Fibroblast of the aortic adventitia (primary cell): ENCODE data around the gene TBXAS1. TPM values are rescaled to one million over a fixed set of nuclear protein-coding genes. Genes with fewer than 3 reads are reported as not detected.

Experiments used
- DNase-seq: peaks from one replicate; pipeline ENCODE4 v3.0.0-alpha.2; 2010; ENCODE audit warnings: low read depth
- H3K4me3 ChIP-seq: 2 replicates; pipeline ENCODE4 v1.5.1; 2011; ENCODE audit warnings: low read depth, mild to moderate bottlenecking, control low read depth, low read length, moderate library complexity
- total RNA-seq: library from RNA; depleted of rRNA; stranded (reverse); fragments of >200 nt; gene quantifications from 2 replicates; pipeline ENCODE4 v1.2.3, GENCODE V29; 2012; ENCODE audit warnings: low replicate concordance
- TF ChIP-seq, protein P1 (sequence below): IDR thresholded peaks from 2 replicates; pipeline ENCODE4 v1.5.1; 2011; ENCODE audit warnings: mild to moderate bottlenecking, low read length, control low read depth, inconsistent platforms; ENCODE audit not compliant: insufficient read depth

Gene TBXAS1
- total RNA-seq, 1 donor, result 2.4 TPM

DNA sequence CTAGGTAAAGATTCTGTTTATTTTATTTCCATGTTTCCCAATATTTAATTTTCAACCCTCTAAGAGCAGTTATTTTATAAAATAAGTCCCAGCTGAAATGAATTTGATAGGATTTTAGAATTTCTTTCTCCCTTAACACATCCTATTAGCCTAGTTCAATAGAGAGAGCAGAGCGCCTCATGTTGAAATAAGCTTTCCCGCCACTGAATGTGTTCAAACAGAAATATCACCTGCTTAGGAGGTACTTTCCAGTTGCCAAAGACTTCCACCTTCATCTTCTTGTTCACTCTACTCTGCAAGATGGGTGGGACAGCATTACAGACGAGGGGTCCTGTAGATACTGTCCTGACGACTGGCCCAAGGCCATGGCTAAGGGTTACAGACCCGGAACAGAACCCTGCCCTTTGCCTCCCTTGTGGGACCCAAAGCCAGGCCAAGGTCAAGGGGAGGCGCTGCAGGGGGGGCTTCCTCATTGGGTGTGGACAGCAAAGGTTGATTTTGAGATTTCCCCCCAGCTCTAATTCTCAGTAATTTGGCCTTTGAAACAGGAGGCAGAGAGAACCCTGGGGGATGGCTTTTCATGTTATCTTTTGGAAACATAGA, 171.7 kb downstream of the TBXAS1 start:
- DNase-seq, result no peak
- TF ChIP-seq, protein P1, sequence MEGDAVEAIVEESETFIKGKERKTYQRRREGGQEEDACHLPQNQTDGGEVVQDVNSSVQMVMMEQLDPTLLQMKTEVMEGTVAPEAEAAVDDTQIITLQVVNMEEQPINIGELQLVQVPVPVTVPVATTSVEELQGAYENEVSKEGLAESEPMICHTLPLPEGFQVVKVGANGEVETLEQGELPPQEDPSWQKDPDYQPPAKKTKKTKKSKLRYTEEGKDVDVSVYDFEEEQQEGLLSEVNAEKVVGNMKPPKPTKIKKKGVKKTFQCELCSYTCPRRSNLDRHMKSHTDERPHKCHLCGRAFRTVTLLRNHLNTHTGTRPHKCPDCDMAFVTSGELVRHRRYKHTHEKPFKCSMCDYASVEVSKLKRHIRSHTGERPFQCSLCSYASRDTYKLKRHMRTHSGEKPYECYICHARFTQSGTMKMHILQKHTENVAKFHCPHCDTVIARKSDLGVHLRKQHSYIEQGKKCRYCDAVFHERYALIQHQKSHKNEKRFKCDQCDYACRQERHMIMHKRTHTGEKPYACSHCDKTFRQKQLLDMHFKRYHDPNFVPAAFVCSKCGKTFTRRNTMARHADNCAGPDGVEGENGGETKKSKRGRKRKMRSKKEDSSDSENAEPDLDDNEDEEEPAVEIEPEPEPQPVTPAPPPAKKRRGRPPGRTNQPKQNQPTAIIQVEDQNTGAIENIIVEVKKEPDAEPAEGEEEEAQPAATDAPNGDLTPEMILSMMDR, result no peak

DNA sequence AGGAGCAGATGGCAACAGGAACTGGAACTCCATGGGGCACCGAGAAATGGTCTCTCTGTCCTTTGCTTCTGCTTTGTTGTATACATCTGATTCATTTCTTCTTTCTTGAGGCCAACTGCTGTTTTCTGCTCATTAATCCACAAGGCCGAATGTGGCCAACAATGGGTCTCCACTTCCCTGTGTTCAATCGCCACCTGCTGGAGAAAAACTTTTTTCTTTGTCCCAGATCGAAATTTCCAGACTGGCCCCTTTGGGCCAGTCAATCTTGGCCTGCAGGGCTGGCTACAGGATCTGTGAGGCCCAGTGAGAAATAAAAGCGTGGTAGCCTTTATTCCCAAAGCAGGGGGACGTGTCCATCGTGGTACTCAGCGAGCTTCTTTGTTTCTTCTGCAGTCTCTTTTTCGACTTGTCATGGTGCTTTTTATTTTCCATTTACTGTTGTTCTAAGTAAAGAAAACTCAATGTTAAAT, 174.9 kb downstream of the TBXAS1 start:
- DNase-seq, result peak; percentile 82
- no peak overlapping the region for H3K4me3 ChIP-seq
- TF ChIP-seq, protein P1, result peak; percentile 63

More for the DNA sequence above, 171.7 kb downstream of the TBXAS1 start:
- no peak overlapping the region for H3K4me3 ChIP-seq

DNA sequence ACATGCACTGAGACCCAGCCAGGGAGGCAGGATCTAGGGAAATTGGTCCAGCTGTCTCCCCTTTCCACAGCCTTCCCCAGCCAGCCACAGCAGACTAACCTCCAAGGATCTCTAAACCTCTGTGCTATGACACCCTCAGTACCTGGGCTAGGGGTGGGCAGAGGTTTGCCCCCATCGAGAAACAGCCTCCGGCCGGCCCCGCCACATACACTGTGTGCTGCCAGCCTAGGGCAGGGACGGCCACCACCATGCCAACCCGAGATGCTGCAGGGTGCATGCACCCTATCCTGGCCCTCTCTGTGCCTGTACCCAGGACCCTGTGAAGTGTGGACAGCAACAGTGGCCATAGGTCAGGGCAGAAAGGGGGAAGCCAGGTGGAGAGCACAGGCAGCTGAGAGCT, 175.6 kb downstream of the TBXAS1 start:
- DNase-seq, result no peak
- no peak overlapping the region for H3K4me3 ChIP-seq
- TF ChIP-seq, protein P1, result no peak

GRCh38 chr7:140005341-140005740, 176.3 kb downstream of the TBXAS1 start:
- no peak overlapping the region for H3K4me3 ChIP-seq
- TF ChIP-seq, protein P1, result no peak
- no peak for DNase-seq

DNA sequence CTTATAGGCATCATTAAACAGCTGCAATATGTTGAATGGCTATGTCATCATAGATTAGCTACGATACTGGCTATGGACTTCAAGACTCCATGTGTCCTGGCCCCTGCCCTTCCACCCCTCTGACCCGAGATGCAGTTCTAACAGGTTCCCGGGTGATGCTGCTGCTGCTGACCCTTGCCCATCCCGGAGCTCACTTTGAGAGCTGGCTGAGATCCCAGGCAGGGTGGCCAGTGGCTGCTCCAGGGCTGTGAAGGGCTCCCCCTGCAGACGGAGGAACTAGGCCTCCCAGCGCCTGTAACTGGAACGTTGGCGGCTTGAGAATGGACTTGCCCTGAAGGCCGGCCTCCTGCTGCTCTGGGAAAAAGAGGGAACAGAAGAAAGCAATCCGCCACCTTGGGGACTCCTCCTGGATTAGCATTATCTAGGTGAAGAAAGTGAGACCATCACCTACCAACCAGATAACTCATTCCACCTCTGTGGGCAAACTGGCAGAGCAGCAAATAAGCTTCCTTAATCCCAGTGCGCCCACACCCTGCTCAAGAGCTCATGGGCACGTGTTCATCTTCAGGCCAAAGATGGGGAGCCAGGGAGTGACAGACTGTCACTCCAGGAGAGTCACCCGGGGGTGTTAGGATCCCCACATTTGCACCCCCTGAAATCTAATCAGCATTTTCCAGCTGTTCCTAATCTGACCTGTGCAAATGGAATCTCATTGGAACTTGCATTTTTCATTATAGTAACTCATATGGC, 176.9 kb downstream of the TBXAS1 start:
- DNase-seq, result peak; percentile 9
- TF ChIP-seq, protein P1, result peak; percentile 38

DNA sequence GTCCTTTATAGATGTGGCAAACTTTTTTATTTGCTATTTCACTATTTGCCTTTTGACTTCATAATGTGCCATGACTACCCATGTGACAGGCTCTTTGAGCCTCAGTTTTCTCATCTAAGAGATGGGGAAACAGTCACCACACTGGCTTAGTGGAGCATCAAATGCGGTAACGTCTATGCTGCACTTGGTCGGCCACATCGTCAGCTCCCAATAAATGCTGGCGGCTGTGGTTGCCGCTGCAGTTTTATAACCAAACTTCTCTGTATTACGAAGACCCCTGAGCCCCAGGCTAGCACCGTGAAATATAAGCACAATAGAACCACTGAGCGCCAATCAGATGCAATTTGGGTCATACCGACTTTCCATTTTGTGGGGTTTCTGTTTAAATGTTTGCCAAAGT, 177.5 kb downstream of the TBXAS1 start:
- TF ChIP-seq, protein P1, result no peak
- DNase-seq, result no peak
- no peak overlapping the region for H3K4me3 ChIP-seq

More for the DNA sequence above, 176.9 kb downstream of the TBXAS1 start:
- no peak overlapping the region for H3K4me3 ChIP-seq
